Esophagus (tissue), 2 donors: ENCODE results near the gene COL9A3. TPM values are rescaled to one million over a fixed set of nuclear protein-coding genes. Genes with fewer than 3 reads are reported as not detected.

Source experiments
- H3K27ac ChIP-seq, 2 donors: one replicate each; pipeline ENCODE4 v1.5.1; 2013; ENCODE audit warnings: low read depth in 2 of 2, mild to moderate bottlenecking in 2 of 2, inconsistent platforms in 1 of 2, low read length in 1 of 2, moderate library complexity in 1 of 2
- H3K27me3 ChIP-seq, 2 donors: one replicate each; pipeline ENCODE4 v1.6.1; 2013; ENCODE audit warnings: low read length in 2 of 2, control low read depth in 1 of 2, mild to moderate bottlenecking in 1 of 2; ENCODE audit not compliant: insufficient read depth in 2 of 2, control insufficient read depth in 1 of 2
- H3K36me3 ChIP-seq, 2 donors: one replicate each; pipeline ENCODE4 v1.6.1; 2013; ENCODE audit warnings: low read length in 1 of 2; ENCODE audit not compliant: control insufficient read depth in 2 of 2, insufficient read depth in 2 of 2
- H3K4me1 ChIP-seq, 2 donors: one replicate each; pipeline ENCODE4 v1.6.1; 2013; ENCODE audit warnings: low read length in 1 of 2; ENCODE audit not compliant: control insufficient read depth in 2 of 2, insufficient read depth in 2 of 2
- H3K4me3 ChIP-seq, 2 donors: one replicate each; pipeline ENCODE4 v1.5.1; 2013; ENCODE audit warnings: low read length in 2 of 2, mild to moderate bottlenecking in 2 of 2, low read depth in 1 of 2, moderate library complexity in 1 of 2
- H3K9me3 ChIP-seq, 2 donors: one replicate each; pipeline ENCODE4 v1.6.1; 2013; ENCODE audit warnings: mild to moderate bottlenecking in 2 of 2, low read depth in 1 of 2, low read length in 1 of 2, moderate library complexity in 1 of 2; ENCODE audit not compliant: control insufficient read depth in 2 of 2, insufficient read depth in 1 of 2
- WGBS, 2 donors: extraction: QIAGEN DNeasy Blood & Tissue Kit; methylation state at CpG; one replicate each; pipeline ENCODE4 v1.1.7; 2013; 5-methylcytosine and 5-hydroxymethylcytosine counted together
- polyA plus RNA-seq, 2 donors: library from polyadenylated mRNA; stranded (reverse); fragments of 200-250 nt; gene quantifications; one replicate each; pipeline ENCODE4 v1.2.3, GENCODE V29; 2013
- donor health status: healthy with polysubstance abuse.
- donor health status: Bipolar disorder and iron deficiency.

COL9A3 gene
- polyA plus RNA-seq, 2 donors = 1.4 to 3.8 TPM

DNA sequence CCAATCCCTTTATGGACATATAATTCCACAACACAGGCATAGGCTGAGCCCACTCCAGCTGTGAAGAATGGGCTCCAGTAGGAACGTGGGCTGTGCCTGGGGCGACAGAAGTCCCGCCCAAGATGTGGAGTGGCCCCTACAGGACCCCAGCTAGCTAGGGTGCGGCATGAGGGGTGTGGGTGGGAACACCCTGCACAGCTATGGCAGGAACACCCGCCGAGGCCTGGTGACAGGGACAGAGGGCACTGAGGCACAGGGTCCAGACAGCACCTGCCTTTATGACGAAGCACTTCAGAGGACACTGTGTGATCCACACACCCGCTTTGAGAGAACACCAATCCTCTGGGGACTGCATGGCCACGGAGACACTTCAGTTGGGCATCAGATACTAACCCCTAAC lies 73.0 kb downstream of the COL9A3 start:
- Histone ChIP-seq H3K36me3 (peaks cover 41 to 62% of the 10 kb centered on the region in 2 donors), H3K9me3 (no peaks in the 10 kb centered on the region), H3K4me3 (no peak overlapping the region), H3K27me3 (no peaks in the 10 kb centered on the region), H3K27ac (no peak overlapping the region), H3K4me1 (peaks cover 0 to 3% of the 10 kb centered on the region in 2 donors)
- WGBS, 2 donors = 88 to 94% methylated on average over 9 of the region's 9 CpGs

- Histone ChIP-seq H3K36me3 (peaks cover 41 to 65% of the 10 kb centered on the region in 2 donors), H3K27ac (no peak overlapping the region), H3K9me3 (no peaks in the 10 kb centered on the region), H3K4me1 (peaks cover 0 to 3% of the 10 kb centered on the region in 2 donors), H3K4me3 (no peak overlapping the region), H3K27me3 (no peaks in the 10 kb centered on the region)
- 85 to 90% methylated on average over 7 of the region's 7 CpGs for WGBS, 2 donors
These were observed 73.6 kb downstream of the COL9A3 start for GRCh38 chr20:62890444-62890843.

Other genes starting within 250 kb of the COL9A3 start
- gene SLCO4A1, start 174.5 kb upstream of the COL9A3 start, polyA plus RNA-seq = 10 to 100 TPM; 12.5 to 29.3 TPM
- under 1 TPM; 0.02 TPM for gene NTSR1, start 108.2 kb upstream of the COL9A3 start, polyA plus RNA-seq
- gene MRGBP, start 20.6 kb upstream of the COL9A3 start, polyA plus RNA-seq = 1 to 10 TPM; 5.1 to 6.2 TPM
- 10 to 100 TPM; 16.9 to 35.6 TPM for gene OGFR, start 12.2 kb upstream of the COL9A3 start, polyA plus RNA-seq
- 1 to 10 TPM; 2.8 to 3.5 TPM for gene TCFL5, start 44.8 kb downstream of the COL9A3 start, polyA plus RNA-seq
- gene DIDO1, start 109.5 kb downstream of the COL9A3 start, polyA plus RNA-seq = 10 to 100 TPM; 17.3 TPM
- gene GID8, start 121.1 kb downstream of the COL9A3 start, polyA plus RNA-seq = 10 to 100 TPM; 16.2 to 30.0 TPM
- gene SLC17A9, start 135.7 kb downstream of the COL9A3 start, polyA plus RNA-seq = 1 to 10 TPM; 1.0 to 3.3 TPM
- gene BHLHE23, start 189.9 kb downstream of the COL9A3 start, polyA plus RNA-seq = not detected